Medulla oblongata (tissue), 1 donor: ENCODE measurements around the gene IRF4.

ENCODE experiments used
- DNase-seq: peaks from one replicate; pipeline ENCODE4 v3.0.0-alpha.2; 2015; ENCODE audit errors: extremely low spot score

The IRF4 gene

GRCh38 chr6:381742-382461 lies 9.7 kb upstream of the IRF4 start:
- DNase-seq, result no peak

- no peak for DNase-seq
Observed at GRCh38 chr6:382883-383810, 8.4 kb upstream of the IRF4 start.

- no peak for DNase-seq
Observed at GRCh38 chr6:383856-384255, 7.7 kb upstream of the IRF4 start.

- DNase-seq, result no peak
Observed at GRCh38 chr6:384898-385297, 6.7 kb upstream of the IRF4 start.

- no peak for DNase-seq
Observed at GRCh38 chr6:385614-386013, 5.9 kb upstream of the IRF4 start.

DNA sequence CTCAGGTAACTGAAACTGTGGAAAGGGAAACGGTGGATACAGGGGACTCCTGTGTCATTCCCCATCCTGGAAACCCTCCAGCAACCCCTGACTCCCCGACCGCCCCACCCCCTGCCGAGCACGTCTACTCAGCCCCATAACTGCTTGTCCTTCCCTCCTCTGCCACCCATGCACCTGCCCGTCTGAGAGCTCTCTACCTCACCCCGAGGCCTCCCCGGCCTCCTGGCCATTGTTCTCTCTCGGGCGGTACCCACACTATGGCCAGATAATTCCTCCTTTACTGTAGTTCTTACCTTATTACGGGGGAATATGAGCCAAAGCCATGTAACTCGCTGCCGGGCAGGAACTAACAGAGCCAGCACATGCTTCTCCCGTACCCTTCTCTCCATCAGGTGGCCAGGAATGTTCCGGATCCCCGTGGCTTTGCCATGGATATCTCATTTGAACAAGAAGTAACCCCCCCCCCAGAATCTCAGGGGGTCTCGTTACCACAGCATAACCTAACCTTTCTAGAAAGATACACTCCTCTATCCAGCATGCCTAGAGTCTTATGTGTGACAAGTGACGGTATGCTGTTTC lies 4.8 kb upstream of the IRF4 start:
- DNase-seq, result no peak

GRCh38 chr6:387293-387741 lies 4.2 kb upstream of the IRF4 start:
- DNase-seq, result no peak

DNA sequence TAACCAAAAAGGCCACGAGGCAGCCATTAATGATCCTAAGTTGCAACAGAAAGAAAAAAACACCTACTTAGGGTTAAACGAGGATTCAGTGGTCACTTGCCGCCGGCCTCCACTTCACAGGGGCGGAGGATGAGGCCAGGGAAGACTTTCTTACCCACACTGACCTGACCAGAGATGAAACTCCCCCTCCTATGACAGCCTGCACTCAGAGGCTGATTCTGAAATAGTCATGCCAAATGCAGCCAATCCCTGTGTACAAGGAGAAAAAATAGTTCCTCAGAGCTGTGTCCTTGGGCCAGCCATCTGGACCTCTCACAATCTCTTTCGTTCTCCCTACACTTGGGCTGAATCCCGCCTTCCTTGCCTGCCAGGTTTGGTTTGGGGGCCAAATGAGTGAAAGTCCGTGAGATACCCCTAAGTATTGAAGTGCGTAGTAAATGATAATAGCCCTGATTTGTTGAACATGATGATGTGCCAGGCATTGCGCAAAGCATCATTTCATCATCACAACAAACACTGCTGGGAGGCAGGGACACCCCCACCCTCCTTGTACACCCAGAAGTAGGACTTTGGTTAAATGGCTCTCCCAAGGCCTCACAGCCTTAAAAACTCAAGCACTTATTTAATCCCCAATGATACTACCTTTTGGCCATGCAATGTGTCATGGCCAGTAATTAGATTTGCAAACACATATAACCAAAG lies 3.2 kb upstream of the IRF4 start:
- no peak for DNase-seq

GRCh38 chr6:389143-389542 lies 2.4 kb upstream of the IRF4 start:
- DNase-seq, result no peak

DNA sequence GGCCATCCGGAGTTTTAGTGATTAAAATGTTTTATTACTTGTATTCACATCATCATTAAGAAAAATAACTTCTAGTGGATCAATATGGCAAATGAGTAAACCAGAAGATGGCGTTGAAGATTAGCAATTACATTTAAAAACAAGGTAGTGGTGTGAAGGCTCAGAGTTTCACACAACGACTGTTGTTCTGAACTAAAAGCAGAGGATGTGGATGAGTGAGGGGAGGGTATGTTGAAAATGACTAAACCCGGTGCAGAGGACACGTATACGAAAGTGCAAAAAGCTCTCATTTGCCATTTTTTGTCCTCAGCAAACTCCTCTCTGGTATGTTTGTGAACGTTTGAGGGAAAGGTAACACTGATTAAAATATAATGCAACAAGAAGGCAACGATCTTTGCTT lies 1.9 kb upstream of the IRF4 start:
- no peak for DNase-seq

DNA sequence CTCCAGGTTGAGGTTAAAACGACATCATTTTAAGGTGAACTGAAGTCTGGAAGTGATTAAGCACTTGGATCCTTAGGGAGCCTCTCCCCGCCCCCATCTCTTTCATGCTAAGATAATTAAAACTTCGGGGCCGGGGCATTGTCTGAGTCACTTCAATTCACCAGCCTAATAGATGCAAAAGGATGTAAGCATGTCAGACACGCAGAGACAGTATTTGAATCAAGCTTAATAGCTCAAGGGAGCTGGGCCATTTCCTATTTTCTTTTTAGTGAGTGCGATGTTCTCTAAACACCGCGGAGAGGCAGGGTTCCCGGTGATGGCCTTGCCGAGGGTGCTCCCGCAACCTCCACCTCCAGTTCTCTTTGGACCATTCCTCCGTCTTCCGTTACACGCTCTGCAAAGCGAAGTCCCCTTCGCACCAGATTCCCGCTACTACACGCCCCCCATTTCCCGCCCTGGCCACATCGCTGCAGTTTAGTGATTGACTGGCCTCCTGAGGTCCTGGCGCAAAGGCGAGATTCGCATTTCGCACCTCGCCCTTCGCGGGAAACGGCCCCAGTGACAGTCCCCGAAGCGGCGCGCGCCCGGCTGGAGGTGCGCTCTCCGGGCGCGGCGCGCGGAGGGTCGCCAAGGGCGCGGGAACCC lies 516 bp upstream of the IRF4 start:
- DNase-seq, result no peak

- DNase-seq, result no peak
Observed at GRCh38 chr6:392441-393390, 1.2 kb downstream of the IRF4 start.

DNA sequence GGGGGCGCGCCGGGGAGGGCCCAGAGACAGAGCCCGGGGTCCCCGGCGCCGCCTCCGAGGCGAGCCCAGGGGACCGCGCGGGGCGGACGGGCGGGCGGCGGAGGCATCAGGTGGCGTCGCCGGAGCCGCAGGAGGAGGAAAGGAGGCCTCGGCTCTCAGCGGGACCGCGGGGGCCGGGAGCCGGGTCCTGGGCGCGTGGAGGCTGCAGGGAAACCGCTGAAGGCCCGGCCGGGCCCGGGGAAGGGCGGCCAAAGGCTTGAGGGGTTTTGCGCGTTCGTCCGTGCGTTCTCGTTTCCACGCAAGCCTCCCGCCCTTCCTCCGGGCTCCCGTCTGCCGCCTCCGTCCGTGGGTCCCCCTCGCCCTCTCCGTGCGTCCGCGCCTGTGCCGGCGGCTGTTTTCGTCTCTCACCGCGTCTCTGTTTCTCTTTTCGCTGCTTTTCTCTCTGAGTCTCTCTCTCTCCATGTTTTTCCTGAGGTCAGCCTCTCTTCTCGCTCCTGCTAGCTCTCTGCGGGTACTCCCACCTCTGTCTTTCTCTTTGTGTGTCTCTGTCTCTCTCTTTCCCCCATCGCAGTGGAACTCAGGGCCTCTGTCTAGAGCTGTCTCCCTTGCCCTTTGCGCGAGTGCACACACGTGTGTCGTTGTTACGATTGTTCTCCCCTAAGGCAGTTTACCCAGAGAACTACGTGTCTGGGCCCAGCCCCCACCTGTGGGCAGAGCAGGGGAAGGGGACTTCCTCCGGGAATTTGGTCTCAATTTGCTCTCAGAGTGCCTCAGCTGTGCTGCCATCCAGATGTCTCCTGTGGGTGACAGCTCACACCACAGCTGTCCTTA lies 2.1 kb downstream of the IRF4 start:
- no peak for DNase-seq

DNA sequence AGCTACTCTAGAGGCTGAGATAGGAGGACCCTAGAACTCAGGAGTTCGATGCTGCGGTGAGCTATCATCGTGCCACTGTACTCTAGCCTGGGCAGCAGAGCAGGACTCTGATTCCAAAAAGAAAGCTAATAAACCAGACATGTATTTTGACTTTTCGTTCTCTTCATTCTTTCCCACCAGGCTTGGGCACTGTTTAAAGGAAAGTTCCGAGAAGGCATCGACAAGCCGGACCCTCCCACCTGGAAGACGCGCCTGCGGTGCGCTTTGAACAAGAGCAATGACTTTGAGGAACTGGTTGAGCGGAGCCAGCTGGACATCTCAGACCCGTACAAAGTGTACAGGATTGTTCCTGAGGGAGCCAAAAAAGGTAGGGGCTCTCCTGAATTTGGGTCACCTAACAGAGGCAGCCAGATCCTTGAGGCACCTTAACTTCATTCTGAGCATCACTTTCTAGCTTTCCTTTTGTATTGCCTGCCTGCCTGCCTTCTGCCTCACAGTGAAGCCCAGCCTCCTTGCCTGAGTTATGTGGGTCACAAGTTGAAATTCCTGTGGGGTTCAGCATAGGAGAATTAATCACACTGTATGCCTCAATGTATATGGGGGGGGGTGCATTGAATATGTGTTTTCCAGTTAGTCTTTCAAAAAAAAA lies 3.2 kb downstream of the IRF4 start:
- no peak for DNase-seq

DNA sequence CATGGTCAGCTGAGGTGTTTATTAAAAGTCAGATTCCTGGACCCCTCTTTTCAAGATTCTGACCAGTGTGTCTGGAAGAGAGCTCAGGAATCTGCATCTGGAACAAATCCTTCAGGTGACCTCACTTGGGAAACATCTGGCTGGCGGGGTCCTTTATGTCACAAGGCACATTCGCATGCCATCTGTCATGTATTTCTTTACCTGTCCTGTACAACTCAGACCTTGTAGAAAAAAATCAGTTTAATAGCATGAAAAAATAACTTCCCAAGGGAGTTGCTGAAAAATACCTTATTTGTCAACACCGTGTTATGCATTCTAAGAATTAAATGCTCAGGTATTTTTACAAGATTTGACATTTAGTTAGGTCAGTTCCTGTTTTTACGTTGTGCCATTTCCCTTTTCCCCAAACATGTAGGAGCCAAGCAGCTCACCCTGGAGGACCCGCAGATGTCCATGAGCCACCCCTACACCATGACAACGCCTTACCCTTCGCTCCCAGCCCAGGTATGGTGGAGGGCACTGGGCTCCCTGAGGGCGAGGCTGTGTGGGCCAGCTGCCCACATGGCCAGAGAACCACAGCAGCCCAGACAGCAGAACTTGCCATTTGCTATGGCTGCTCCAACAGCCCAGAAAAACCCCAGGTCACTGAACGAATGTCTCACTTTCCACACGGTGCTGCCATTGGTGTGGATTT lies 4.0 kb downstream of the IRF4 start:
- no peak for DNase-seq

DNA sequence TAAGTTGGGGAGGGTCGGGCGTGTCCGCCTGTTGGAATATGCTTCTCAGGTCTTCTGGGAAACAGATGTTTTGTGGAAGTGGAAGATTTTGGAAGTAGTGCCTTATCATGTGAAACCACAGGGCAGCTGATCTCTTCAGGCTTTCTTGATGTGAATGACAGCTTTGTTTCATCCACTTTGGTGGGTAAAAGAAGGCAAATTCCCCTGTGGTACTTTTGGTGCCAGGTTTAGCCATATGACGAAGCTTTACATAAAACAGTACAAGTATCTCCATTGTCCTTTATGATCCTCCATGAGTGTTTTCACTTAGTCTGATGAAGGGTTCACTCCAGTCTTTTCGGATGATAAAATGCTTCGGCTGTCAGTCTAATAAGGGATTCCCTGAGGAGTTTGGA lies 4.6 kb downstream of the IRF4 start:
- DNase-seq, result no peak

DNA sequence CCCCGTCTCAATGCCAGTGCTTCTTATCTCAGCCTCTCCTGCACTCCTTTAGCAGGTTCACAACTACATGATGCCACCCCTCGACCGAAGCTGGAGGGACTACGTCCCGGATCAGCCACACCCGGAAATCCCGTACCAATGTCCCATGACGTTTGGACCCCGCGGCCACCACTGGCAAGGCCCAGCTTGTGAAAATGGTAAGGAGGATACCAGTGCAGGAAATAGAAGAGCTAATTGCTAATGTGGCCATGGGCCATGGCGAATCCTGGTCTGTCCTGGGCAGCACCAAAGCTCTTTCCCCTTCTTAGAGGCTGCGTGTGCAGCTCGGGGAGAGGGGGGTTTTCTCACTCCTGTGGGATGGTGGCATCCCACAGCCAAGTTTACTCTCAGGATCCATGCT lies 5.5 kb downstream of the IRF4 start:
- DNase-seq, result no peak

GRCh38 chr6:397604-398003 lies 6.1 kb downstream of the IRF4 start:
- no peak for DNase-seq
